Hematopoietic multipotent progenitor cell treated with erythropoietin and hydrocortisone succinate and interleukin-3 and kit ligand, for 17 days (in vitro differentiated cells): ENCODE data around the gene KLHL34.

Experiments used
- DNase-seq: peaks from one replicate; pipeline ENCODE4 v3.0.0-alpha.2; 2015; ENCODE audit warnings: low spot score

The KLHL34 gene

GRCh38 chrX:21655901-21656586, 2.1 kb downstream of the KLHL34 start:
- no peak for DNase-seq

GRCh38 chrX:21645886-21646285, 12.2 kb downstream of the KLHL34 start:
- DNase-seq: no peak

- no peak for DNase-seq
Measured at GRCh38 chrX:21645431-21645830, 12.7 kb downstream of the KLHL34 start.

GRCh38 chrX:21639775-21640174, 18.4 kb downstream of the KLHL34 start:
- DNase-seq: no peak

GRCh38 chrX:21638311-21638710, 19.8 kb downstream of the KLHL34 start:
- no peak for DNase-seq

- DNase-seq: no peak
Measured at GRCh38 chrX:21632027-21632426, 26.1 kb downstream of the KLHL34 start.

GRCh38 chrX:21623778-21624501, 34.2 kb downstream of the KLHL34 start:
- DNase-seq: no peak

- DNase-seq: no peak
Measured at GRCh38 chrX:21620234-21620633, 37.9 kb downstream of the KLHL34 start.

- no peak for DNase-seq
Measured at GRCh38 chrX:21616386-21616785, 41.7 kb downstream of the KLHL34 start.

- DNase-seq: no peak
Measured at GRCh38 chrX:21612154-21612553, 46.0 kb downstream of the KLHL34 start.

- no peak for DNase-seq
Measured at GRCh38 chrX:21610168-21610567, 48.0 kb downstream of the KLHL34 start.

GRCh38 chrX:21606002-21606401, 52.1 kb downstream of the KLHL34 start:
- no peak for DNase-seq
